Caco-2 (cell line): Measurements from ENCODE around the gene LILRA5. TPM values are rescaled to one million over a fixed set of nuclear protein-coding genes. Genes with fewer than 3 reads are reported as not detected.

Source experiments
- BruUV-seq: library from RNA; stranded (reverse); fragments of 400-500 nt; replicated peaks from 2 replicates; lab custom pipeline; 2021; lab: Mats Ljungman, UMichigan
- CTCF ChIA-PET: fragments of 300-600 bp; sonication (Branson Sonifier 250); formaldehyde crosslinking; loops from one replicate; lab custom pipeline; 2022; ENCODE audit warnings: antibody characterized with exemption; lab: Charles Lee
- POLR2A ChIA-PET: fragments of 300-600 bp; sonication (Branson Sonifier 250); formaldehyde crosslinking; loops from one replicate; lab custom pipeline; 2022; ENCODE audit warnings: antibody characterized with exemption; lab: Charles Lee
- DNase-seq, 2 experiments: peaks; one replicate each; pipeline versions ENCODE4 v3.0.0 to v3.0.0-alpha.2; 2020 to 2022
- H3K27me3 ChIP-seq: replicated peaks from 2 replicates; pipeline ENCODE4 v1.6.0; 2011; ENCODE audit warnings: low read length; ENCODE audit not compliant: control insufficient read depth, insufficient read depth
- H3K36me3 ChIP-seq: 2 replicates; pipeline ENCODE4 v1.5.1; 2011; ENCODE audit warnings: low read length; ENCODE audit not compliant: control insufficient read depth, insufficient read depth
- H3K4me1 ChIP-seq: fragments of 250-450 bp; sonication (Bioruptor Pico); 2 replicates; pipeline ENCODE4 v1.5.1; 2020; ENCODE audit warnings: mild to moderate bottlenecking
- H3K4me3 ChIP-seq: 2 replicates; pipeline ENCODE4 v1.5.1; 2011; ENCODE audit warnings: low read depth, mild to moderate bottlenecking, control low read depth, low read length
- H3K9me3 ChIP-seq: fragments of 250-450 bp; sonication (Bioruptor Pico); 2 replicates; pipeline ENCODE4 v1.5.1; 2020; ENCODE audit warnings: mild to moderate bottlenecking, moderate library complexity
- H3K27ac Mint-ChIP-seq: one replicate; pipeline ENCODE4 v1.8.0; 2022; ENCODE audit warnings: mixed read lengths; ENCODE audit not compliant: unreplicated experiment
- H3K27me3 Mint-ChIP-seq: one replicate; pipeline ENCODE4 v1.8.0; 2022; ENCODE audit warnings: mixed read lengths; ENCODE audit not compliant: insufficient read depth, unreplicated experiment
- H3K36me3 Mint-ChIP-seq: one replicate; pipeline ENCODE4 v1.8.0; 2022; ENCODE audit warnings: mild to moderate bottlenecking, mixed read lengths; ENCODE audit not compliant: insufficient read depth, unreplicated experiment
- H3K4me1 Mint-ChIP-seq: one replicate; pipeline ENCODE4 v1.8.0; 2022; ENCODE audit warnings: low read depth, mixed read lengths; ENCODE audit not compliant: unreplicated experiment
- H3K4me3 Mint-ChIP-seq: one replicate; pipeline ENCODE4 v1.8.0; 2022; ENCODE audit warnings: mild to moderate bottlenecking, moderate library complexity, mixed read lengths; ENCODE audit not compliant: unreplicated experiment
- H3K9me3 Mint-ChIP-seq: one replicate; pipeline ENCODE4 v1.8.0; 2022; ENCODE audit warnings: mixed read lengths; ENCODE audit not compliant: unreplicated experiment
- CTCF ChIP-seq, 2 experiments: fragments of 200-600 bp in 1 of 2; IDR thresholded peaks; 1 replicate in 1 of 2; 2 replicates in 1 of 2; pipeline versions ENCODE4 v1.5.1 to v1.8.0; 2011 to 2022; ENCODE audit warnings: antibody characterized with exemption in 1 of 2, control low read depth in 1 of 2, inconsistent platforms in 1 of 2, low read depth in 1 of 2, low read length in 1 of 2, mild to moderate bottlenecking in 1 of 2, moderate library complexity in 1 of 2; ENCODE audit not compliant: insufficient read depth in 1 of 2, severe bottlenecking in 1 of 2, unreplicated experiment in 1 of 2
- intact Hi-C: fragments of 100-400 bp; cut with micrococcal nuclease; formaldehyde crosslinking; loops from one replicate; pipeline ENCODE4 v1.10.0; 2022; ENCODE audit not compliant: unreplicated experiment
- total RNA-seq: library from RNA; stranded (reverse); gene quantifications from 2 replicates; pipeline ENCODE4 v1.2.3, GENCODE V29; 2022

Gene LILRA5
- total RNA-seq, 1 experiment from 2014 or later, result not detected

- CTCF ChIA-PET, result interaction anchor here (1.0 kb wide), 1 partner anchor 13 kb away, joined by 3 read pairs; no protein-coding TSS in a partner anchor
- peaks cover 5% of the 10 kb centered on the region for H3K36me3 Mint-ChIP-seq
- peaks cover 17% of the 10 kb centered on the region for H3K9me3 Mint-ChIP-seq
- Histone ChIP-seq H3K27me3 (no peaks in the 10 kb centered on the region), H3K36me3 (no peaks in the 10 kb centered on the region), H3K4me1 (no peaks in the 10 kb centered on the region), H3K9me3 (0 out of 2 replicates have a peak, but pooled peaks cover 3% of the 10 kb centered on the region), H3K4me3 (no peak overlapping the region)
- DNase-seq, result no peak
- intact Hi-C loops, result no loop called here
- no peak overlapping the region for H3K27ac Mint-ChIP-seq
- H3K4me1 Mint-ChIP-seq, result no peaks in the 10 kb centered on the region
- TF ChIP-seq CTCF (IDR thresholded peaks at IDR 0.05; ENCODE audit: insufficient read depth in 1 of 2, low read depth in 1 of 2, low read length in 1 of 2, severe bottlenecking in 1 of 2, unreplicated experiment in 1 of 2), result no peak
- H3K4me3 Mint-ChIP-seq, result no peak overlapping the region
- peaks cover 23% of the 10 kb centered on the region for H3K27me3 Mint-ChIP-seq
- POLR2A ChIA-PET, result no interaction called here
- BruUV-seq, result no TSS peak
Measured at GRCh38 chr19:54317108-54317964, 4.4 kb upstream of the LILRA5 start.

GRCh38 chr19:54316746-54317107 is 3.8 kb upstream of the LILRA5 start:
- Mint-ChIP-seq H3K9me3 (peaks cover 11% of the 10 kb centered on the region), H3K27me3 (peaks cover 23% of the 10 kb centered on the region), H3K36me3 (peaks cover 5% of the 10 kb centered on the region), H3K27ac (no peak overlapping the region), H3K4me1 (no peaks in the 10 kb centered on the region), H3K4me3 (no peak overlapping the region)
- H3K4me3 ChIP-seq, result no peak overlapping the region
- no peak for TF ChIP-seq CTCF (IDR thresholded peaks at IDR 0.05; ENCODE audit: insufficient read depth in 1 of 2, low read depth in 1 of 2, low read length in 1 of 2, severe bottlenecking in 1 of 2, unreplicated experiment in 1 of 2)
- POLR2A ChIA-PET, result no interaction called here
- no peak for DNase-seq
- H3K9me3 ChIP-seq, result 0 out of 2 replicates have a peak, but pooled peaks cover under 1% of the 10 kb centered on the region
- intact Hi-C loops, result no loop called here
- BruUV-seq, result no TSS peak
- CTCF ChIA-PET, result no interaction called here
- no peaks in the 10 kb centered on the region for H3K36me3 ChIP-seq
- no peaks in the 10 kb centered on the region for H3K4me1 ChIP-seq
- no peaks in the 10 kb centered on the region for H3K27me3 ChIP-seq

- Histone ChIP-seq H3K27me3 (no peaks in the 10 kb centered on the region), H3K9me3 (no peaks in the 10 kb centered on the region), H3K4me1 (no peaks in the 10 kb centered on the region), H3K36me3 (no peaks in the 10 kb centered on the region), H3K4me3 (no peak overlapping the region)
- Mint-ChIP-seq H3K36me3 (peaks cover 1% of the 10 kb centered on the region), H3K27me3 (peaks cover 21% of the 10 kb centered on the region), H3K9me3 (peaks cover 3% of the 10 kb centered on the region), H3K4me3 (no peak overlapping the region), H3K27ac (no peak overlapping the region), H3K4me1 (no peaks in the 10 kb centered on the region)
- intact Hi-C loops, result no loop called here
- no peak for TF ChIP-seq CTCF (IDR thresholded peaks at IDR 0.05; ENCODE audit: insufficient read depth in 1 of 2, low read depth in 1 of 2, low read length in 1 of 2, severe bottlenecking in 1 of 2, unreplicated experiment in 1 of 2)
- no peak for DNase-seq
- ChIA-PET POLR2A (no interaction called here), CTCF (no interaction called here)
- no TSS peak for BruUV-seq
Measured at GRCh38 chr19:54315956-54316355, 3.0 kb upstream of the LILRA5 start.
